ENCODE results near the gene GJA8. TPM values are rescaled to one million over a fixed set of nuclear protein-coding genes. Genes with fewer than 3 reads are reported as not detected.

GJA8 gene
- polyA plus RNA-seq, 3 donors: not detected

GRCh38 chr1:147895123-147895522 is 7.5 kb upstream of the GJA8 start:
- no peak overlapping the region for H3K4me3 ChIP-seq (replicated peaks in 1 of 3; ENCODE audit: low read depth in 2 of 3, low read length in 3 of 3)
- intact Hi-C loops (cut with micrococcal nuclease): loop anchor here in 1 of 2 donors (10.0 kb wide), 1 partner anchor 620 kb away; no protein-coding TSS in a partner anchor
- H3K27ac Mint-ChIP-seq: no peak overlapping the region
- H3K36me3 ChIP-seq (replicated peaks in 1 of 2; ENCODE audit: control insufficient read depth in 1 of 2, insufficient read depth in 2 of 2, low read length in 2 of 2): no peaks in the 10 kb centered on the region
- no peaks in the 10 kb centered on the region for H3K4me1 ChIP-seq (ENCODE audit: control insufficient read depth in 1 of 2, insufficient read depth in 2 of 2, low read length in 2 of 2)
- no peak for TF ChIP-seq CTCF (IDR thresholded peaks at IDR 0.05)
- H3K4me3 Mint-ChIP-seq: no peak overlapping the region
- H3K36me3 Mint-ChIP-seq: no peaks in the 10 kb centered on the region
- H3K4me1 Mint-ChIP-seq: peaks cover 2% of the 10 kb centered on the region
- H3K27ac ChIP-seq (ENCODE audit: low read depth in 1 of 2, low read length in 2 of 2): no peak overlapping the region
- no peaks in the 10 kb centered on the region for H3K9me3 Mint-ChIP-seq
- no peaks in the 10 kb centered on the region for H3K27me3 ChIP-seq (ENCODE audit: control insufficient read depth in 2 of 2, insufficient read depth in 2 of 2, low read length in 2 of 2)
- DNase-seq: no peak
- no peaks in the 10 kb centered on the region for H3K9me3 ChIP-seq (replicated peaks in 1 of 2; ENCODE audit: control insufficient read depth in 1 of 2, insufficient read depth in 1 of 2, low read length in 2 of 2)
- H3K27me3 Mint-ChIP-seq (ENCODE audit: low read depth in 3 of 3): peaks cover 3 to 8% (median 7%) of the 10 kb centered on the region in 3 donors
- no peak overlapping the region for H3K9ac ChIP-seq (ENCODE audit: insufficient read depth, low read length, poor library complexity, severe bottlenecking)
- no CpG with 5 or more reads among the region's 4 CpGs for WGBS (ENCODE audit: insufficient coverage)
- no peak overlapping the region for H3K4me2 ChIP-seq (replicated peaks; ENCODE audit: extremely low read depth, low read length, poor library complexity, severe bottlenecking)
- H3K79me2 ChIP-seq (ENCODE audit: insufficient read depth, low read length): no peaks in the 10 kb centered on the region
- no peaks in the 10 kb centered on the region for H4K20me1 ChIP-seq (ENCODE audit: insufficient read depth, low read length)
- H2AFZ ChIP-seq (ENCODE audit: insufficient read depth, low read depth, low read length, poor library complexity, severe bottlenecking): no peak overlapping the region

GRCh38 chr1:147897029-147897752 is 5.4 kb upstream of the GJA8 start:
- H3K4me1 ChIP-seq (ENCODE audit: control insufficient read depth in 1 of 2, insufficient read depth in 2 of 2, low read length in 2 of 2): no peaks in the 10 kb centered on the region
- no peak overlapping the region for H2AFZ ChIP-seq (ENCODE audit: insufficient read depth, low read depth, low read length, poor library complexity, severe bottlenecking)
- no peak for DNase-seq
- H3K4me3 ChIP-seq (replicated peaks in 1 of 3; ENCODE audit: low read depth in 2 of 3, low read length in 3 of 3): no peak overlapping the region
- no peak overlapping the region for H3K27ac ChIP-seq (ENCODE audit: low read depth in 1 of 2, low read length in 2 of 2)
- Mint-ChIP-seq H3K4me3 (no peak overlapping the region), H3K27ac (no peak overlapping the region), H3K4me1 (no peaks in the 10 kb centered on the region), H3K9me3 (peaks cover 0 to 4% (median 0%) of the 10 kb centered on the region in 7 donors), H3K27me3 (ENCODE audit: low read depth in 3 of 3) (peaks cover 2 to 3% (median 3%) of the 10 kb centered on the region in 3 donors), H3K36me3 (no peaks in the 10 kb centered on the region)
- H4K20me1 ChIP-seq (ENCODE audit: insufficient read depth, low read length): no peaks in the 10 kb centered on the region
- no peaks in the 10 kb centered on the region for H3K79me2 ChIP-seq (ENCODE audit: insufficient read depth, low read length)
- no peaks in the 10 kb centered on the region for H3K9me3 ChIP-seq (replicated peaks in 1 of 2; ENCODE audit: control insufficient read depth in 1 of 2, insufficient read depth in 1 of 2, low read length in 2 of 2)
- no peak for TF ChIP-seq CTCF (IDR thresholded peaks at IDR 0.05)
- no peaks in the 10 kb centered on the region for H3K27me3 ChIP-seq (ENCODE audit: control insufficient read depth in 2 of 2, insufficient read depth in 2 of 2, low read length in 2 of 2)
- intact Hi-C loops (cut with micrococcal nuclease): loop anchor here in 1 of 2 donors (10.0 kb wide), 1 partner anchor 622 kb away; no protein-coding TSS in a partner anchor
- no peak overlapping the region for H3K9ac ChIP-seq (ENCODE audit: insufficient read depth, low read length, poor library complexity, severe bottlenecking)
- WGBS (ENCODE audit: insufficient coverage): 91% methylated on average over 6 of the region's 8 CpGs
- H3K4me2 ChIP-seq (replicated peaks; ENCODE audit: extremely low read depth, low read length, poor library complexity, severe bottlenecking): no peak overlapping the region
- no peaks in the 10 kb centered on the region for H3K36me3 ChIP-seq (replicated peaks in 1 of 2; ENCODE audit: control insufficient read depth in 1 of 2, insufficient read depth in 2 of 2, low read length in 2 of 2)
